Effector CD8-positive, alpha-beta T cell (primary cell): ENCODE data around the gene RFT1.
A peak's percentile ranks its signal among the peaks of the same experiment; 100 is the strongest.

ENCODE experiments used
- DNase-seq: peaks from one replicate; lab custom pipeline; 2025; lab: John Stamatoyannopoulos, UW

The RFT1 gene

GRCh38 chr3:53091011-53091410 lies 39.2 kb downstream of the RFT1 start:
- DNase-seq: no peak

DNA sequence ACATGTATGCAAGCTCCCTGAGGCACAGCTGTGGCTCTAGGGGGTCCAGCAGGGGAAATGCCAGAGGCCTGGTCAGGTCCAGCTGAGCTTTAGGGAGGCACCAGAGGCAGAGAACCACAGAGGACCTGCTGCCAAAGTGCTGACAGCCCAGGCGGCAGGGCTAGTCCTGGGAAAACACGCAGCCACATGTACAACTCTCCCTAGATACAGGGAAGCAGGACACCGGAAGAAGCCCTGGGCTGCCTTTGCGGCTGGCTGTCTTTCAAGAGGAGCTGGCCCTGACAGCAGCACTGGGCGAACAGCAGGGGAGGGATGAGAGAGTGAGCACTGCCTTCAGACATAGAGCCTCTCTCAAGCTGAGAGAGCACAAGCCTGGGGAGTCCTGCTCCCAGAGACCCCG lies 40.7 kb downstream of the RFT1 start:
- DNase-seq: no peak

DNA sequence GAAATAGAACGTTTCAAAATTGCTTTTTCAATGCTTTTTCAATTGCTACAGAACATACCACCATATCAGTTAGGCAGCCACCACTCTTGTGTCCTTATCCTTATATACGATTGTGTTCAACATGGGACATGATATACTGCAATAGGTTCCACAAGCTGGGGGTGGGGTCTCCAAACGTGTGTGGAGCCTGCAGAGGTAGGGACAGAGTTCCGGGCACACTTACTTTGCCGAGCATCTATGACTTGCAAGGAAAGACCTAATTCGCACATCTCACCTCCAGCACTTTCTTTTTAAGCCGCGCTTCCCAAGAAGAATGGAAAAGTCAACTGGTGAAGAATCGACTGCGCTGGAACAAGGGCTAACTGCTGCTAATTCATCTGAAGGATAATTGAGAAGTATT lies 44.8 kb downstream of the RFT1 start:
- no peak for DNase-seq

DNA sequence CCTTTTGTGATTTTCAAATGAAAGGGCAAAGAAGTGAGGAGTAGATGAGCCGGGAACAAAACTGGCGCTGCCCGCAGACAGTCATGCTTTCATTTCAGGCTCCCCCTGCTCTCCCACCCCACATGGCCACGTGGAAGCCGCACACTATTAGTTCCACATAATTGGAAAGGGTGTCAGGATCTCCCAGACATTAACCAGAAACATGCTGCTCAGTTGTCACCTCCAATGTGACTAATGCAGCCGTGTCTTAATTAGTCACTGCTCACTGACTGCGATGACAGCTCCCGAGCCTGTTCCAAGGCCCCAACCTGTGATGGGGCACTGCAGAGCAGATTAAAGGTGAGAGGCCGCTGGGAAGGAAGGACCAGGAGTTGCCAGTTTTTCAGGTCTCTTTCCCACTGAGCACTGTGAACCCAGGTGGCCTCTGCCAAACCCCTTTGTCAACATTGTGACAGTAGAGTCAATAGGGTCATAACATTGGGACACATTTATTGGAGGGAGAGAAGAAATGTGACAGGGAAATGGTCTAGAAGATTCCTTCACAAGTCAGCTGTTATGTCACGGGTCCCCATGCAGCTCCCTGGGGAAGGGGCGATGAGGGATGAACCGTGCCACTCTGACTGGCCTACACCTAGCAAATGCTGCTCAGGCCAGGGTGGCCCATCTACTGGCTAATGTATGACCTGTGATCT lies 45.8 kb downstream of the RFT1 start:
- DNase-seq: no peak

GRCh38 chr3:53083949-53084309 lies 46.3 kb downstream of the RFT1 start:
- no peak for DNase-seq

DNA sequence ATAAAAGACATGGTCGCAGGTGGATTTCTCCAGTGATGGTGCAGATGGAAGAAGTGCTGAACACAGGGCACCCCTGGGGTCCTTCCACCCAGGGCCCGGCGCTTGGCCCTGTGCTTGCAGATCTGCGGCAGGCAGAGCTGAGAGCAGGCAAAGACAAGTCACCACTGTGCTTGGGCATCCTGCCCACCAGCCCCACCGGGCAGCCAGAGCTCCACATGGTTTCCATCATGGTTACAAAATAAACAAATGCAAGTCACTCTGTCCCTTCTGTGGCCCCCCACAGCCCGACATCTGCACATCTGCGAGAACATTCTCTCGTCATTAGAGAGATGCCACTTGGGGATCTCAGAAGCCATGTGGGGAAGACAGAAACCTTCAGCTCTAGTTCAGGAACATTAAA lies 46.7 kb downstream of the RFT1 start:
- DNase-seq: no peak

DNA sequence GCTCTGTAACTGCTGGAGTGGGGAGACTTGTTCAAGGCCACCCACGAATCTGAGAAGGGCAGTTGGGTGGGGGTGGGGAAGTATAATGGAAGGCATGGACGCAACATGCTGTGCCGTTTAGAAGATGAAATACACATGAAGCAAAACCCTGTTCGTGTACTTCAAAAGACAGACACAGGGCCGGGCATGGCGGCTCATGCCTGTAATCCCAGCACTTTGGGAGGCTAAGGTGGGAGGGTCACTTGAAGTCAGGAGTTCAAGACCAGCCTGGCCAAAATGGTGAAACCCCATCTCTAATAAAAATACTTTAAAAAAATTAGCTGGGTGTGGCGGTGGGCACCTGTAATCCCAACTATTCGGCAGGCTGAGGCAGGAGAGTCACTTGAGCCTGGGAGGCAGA lies 47.5 kb downstream of the RFT1 start:
- no peak for DNase-seq

DNA sequence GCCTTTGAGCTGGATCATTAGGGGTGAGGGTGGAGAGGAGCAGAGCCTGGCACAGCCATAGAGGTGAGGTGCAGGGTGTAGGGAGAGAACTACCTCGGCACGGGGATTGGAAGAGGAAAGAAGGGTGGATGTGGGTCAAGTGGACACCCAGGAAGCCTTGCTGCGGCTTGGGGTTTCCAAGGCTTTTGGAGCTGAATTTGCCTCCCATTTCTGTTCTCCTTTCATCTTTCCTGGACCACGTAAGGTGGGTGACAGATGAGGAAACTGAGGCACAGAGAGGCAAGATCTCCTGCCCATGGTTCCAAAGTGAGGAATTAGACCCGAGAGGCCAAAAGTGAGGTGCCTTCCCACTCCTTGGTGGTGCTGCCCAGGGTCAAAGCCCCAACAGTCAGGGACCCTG lies 48.9 kb downstream of the RFT1 start:
- no peak for DNase-seq

GRCh38 chr3:53080612-53081205 lies 49.5 kb downstream of the RFT1 start:
- no peak for DNase-seq

DNA sequence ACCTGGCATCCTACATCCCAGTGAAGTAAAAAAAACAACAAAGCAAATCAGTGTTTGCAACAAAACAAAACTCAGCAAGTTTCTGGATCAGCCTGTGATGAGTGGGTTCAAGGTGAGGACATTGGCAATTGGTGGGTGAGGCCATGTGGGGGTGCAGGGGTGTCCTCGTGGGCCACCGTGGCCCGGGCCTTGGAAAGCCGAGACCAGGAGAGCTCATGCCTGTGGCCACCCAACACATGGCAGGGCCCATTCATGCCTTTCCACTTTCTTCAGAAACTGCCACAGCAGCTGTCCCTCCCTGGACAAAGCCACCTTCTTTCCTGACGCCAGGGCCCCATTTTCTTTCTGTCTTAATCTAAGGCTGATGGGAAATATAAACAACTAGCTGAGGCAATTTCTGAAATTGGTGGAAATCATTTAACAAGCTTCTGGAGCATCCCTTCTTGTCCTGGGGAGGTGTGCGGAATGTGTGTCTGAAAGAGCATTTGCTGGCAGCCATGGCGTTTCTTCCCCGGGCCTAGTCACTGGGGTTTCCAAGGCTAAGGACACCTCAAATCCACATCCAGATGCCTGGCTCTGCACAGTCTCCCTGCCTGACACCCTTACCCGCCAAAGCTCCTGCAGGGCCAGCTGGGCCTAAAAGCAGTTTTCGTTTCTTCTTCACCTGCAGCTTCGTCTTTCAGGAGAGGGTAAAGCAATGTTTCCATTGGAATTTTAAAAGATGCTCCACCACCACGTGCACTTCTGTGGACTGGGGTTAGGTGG lies 50.3 kb downstream of the RFT1 start:
- no peak for DNase-seq

DNA sequence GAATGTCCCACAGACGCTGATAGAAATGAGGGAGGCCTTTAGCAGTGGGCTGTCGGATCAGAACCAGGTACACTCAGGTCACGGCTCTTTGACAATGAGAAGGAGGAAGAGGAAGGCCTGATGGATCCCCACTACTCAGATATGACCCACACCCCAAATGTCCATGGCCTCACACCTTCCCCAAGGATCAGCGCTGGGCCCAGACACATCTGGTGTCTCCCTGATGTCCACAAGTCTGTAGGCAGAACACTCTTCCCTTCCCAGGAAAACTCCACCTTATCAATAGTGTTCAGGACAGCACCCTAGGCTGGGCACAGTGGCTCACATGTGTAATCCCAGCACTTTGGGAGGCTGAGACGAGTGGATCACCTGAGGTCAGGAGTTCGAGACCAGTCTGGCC lies 51.1 kb downstream of the RFT1 start:
- DNase-seq: no peak

GRCh38 chr3:53078656-53079055 lies 51.6 kb downstream of the RFT1 start:
- no peak for DNase-seq

DNA sequence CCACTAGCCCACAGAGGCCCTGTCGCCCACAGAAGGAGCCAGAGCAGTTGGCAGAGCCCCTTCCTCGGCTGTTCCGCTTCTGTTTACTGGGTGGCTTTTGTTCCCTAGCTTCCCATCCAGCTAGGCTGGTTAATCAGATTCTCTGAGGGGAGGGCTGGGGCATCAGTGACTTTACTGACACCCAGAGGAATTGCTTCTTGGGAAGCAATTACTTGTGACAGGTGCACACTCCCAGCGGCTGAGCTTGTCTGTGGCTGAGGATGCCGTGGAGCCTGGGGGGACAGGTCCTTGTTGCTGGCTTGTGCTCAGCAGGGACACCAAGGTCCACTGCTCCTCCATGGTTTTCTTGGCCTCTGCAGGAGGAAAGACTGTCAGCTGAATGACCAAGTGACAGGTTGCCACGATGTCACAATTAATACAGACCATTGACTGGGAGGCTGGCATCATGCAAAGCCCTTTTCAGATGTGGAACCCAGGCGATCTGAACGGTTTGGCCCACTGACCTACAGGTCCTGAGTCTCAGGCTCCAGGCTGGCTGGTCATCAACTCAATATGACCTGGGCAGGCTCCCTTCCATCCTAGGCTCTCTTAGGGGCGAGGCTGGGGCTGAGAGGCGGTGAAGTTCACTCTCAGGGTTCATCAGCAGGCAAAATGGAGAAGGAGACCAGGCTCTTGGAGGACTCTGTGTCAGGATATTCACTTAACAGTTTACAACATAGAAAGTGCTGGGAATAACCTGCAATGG lies 52.6 kb downstream of the RFT1 start:
- DNase-seq: no peak

DNA sequence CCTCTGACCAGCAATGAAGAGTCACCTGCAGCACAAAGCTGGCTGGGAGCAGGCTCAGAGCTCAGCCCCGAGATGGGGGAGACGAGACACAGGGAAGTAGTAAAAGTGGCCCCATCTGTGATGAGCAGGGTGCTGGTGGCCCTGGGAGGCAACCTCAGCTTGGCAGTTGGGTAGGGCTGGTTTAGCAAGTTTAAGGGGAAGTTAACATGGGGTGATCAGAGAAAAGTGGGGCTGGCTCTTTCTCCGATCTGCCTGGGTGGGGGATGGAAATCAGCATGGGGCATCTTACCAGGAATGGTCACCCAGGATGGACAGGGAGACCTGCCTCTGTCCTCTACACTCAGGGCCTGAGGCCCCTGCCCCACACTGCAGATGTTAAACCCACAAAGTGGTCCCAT lies 54.5 kb downstream of the RFT1 start:
- no peak for DNase-seq

DNA sequence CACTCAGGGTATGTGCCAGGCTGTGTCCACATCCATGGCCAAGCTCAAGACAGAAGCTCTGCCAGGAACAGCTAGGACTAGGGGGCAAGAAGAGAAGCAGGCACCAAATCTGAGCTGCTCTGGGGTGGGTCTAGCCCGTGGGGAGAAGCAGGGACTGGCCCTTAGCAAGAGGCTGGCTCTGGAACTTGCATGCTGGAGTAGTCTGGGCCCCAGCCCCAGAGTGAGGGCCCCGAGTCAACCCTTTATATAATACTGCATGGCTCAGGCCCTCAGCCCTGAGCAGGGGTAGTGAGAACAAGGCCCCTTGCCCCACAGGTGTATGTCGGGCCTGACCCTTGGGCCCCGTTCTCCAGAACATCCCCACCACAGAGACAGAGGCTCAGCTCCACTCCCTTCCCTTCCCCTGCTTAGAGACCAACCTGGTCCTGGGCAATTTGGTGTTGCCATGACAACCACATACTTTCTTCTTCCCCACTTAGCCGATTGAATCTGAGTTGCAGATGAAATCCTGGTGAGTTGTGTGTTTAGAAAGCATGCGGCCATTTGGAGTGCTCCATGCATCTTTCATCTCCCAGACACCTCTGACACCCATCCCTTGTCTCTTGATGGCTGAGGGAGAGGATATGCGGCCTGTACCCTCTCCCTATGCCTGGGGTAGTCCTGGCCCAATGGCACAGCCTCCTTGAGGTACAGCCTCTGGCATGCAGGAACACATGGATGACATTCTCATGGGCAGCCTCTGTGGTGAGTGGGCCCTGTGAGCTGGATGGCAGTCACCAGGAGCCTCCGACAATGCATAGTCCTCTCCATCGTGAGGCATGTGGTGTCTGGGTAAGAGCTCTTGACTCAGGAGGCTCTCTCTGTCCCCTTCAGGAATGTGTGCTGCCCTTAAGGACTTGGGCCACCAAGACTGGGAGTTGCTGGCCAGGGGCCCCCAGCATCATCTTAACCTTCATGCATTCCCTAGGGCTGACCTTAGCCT lies 55.2 kb downstream of the RFT1 start:
- no peak for DNase-seq

DNA sequence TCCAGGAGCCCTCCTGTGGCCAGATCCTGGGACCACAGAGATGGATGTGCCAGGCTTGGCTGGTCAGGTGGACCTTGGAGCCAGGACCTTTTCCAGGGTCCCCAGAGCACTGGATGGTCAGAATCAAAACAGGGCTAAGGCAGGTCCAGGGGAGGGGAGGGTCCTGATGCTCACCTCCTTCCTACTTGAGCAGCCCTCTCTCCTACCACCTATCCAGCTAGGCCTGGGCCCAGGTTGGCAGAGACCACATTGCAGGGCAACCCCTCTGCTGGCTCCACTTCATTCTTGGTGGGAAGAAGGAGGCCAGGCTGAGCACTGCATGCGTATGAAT lies 55.9 kb downstream of the RFT1 start:
- DNase-seq: no peak

- DNase-seq: no peak
These were observed 56.5 kb downstream of the RFT1 start for GRCh38 chr3:53073553-53074365.

GRCh38 chr3:53072653-53073552 lies 57.3 kb downstream of the RFT1 start:
- peak; percentile 76 for DNase-seq

DNA sequence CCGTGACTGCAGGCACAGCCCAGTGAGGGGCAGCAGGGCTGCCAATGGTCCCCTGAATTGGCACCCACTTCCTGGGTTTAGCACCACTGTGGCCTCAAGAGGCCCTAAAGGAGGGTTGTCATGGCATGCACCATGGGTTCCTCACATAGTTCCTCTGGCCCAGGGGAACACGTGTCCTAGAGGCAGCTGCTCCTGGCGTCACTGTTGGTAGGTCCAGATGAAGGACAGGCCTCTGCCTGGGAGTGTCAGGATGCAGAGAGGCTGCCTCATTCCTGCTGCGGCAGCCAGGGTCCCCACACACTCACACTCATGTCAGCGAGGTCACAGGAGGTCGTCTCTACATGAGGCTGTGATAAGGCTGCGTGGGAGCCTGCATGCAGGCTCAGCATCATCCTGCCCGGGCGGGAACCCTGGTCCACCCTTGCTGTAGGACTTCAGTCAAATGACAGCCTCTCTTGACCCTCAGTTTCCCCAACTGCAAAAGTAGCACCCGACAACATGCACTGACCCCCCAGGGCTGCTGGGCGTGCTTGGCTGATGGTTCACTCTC lies 58.3 kb downstream of the RFT1 start:
- DNase-seq: no peak
